K562 (cell line): ENCODE data around the gene STEAP2. TPM values are rescaled to one million over a fixed set of nuclear protein-coding genes. Genes with fewer than 3 reads are reported as not detected.

ENCODE experiments used
- ATAC-seq: fragments of 200-7000 bp; cut with Tn5 transposase; 3 replicates; pipeline ENCODE4 v1.9.1; 2020; ENCODE audit warnings: moderate library complexity
- BruUV-seq: library from RNA; stranded (reverse); fragments of 400-500 nt; replicated peaks from 2 replicates; lab custom pipeline; 2021; lab: Mats Ljungman, UMichigan
- CTCF ChIA-PET: fragments of 300-600 bp; formaldehyde crosslinking; extraction: SDS; loops from one replicate; lab custom pipeline; 2021; ENCODE audit warnings: low intra/inter-chr PET ratio; lab: Yijun Ruan, JAX
- POLR2A ChIA-PET: fragments of 300-600, 350-650 bp; sonication (Branson Sonifier 250); formaldehyde crosslinking; extraction: SDS; loops from one replicate; lab custom pipeline; 2021; ENCODE audit warnings: antibody characterized with exemption, inconsistent platforms; lab: Yijun Ruan, JAX
- DNase-seq, 4 experiments: peaks; one replicate each; pipeline versions ENCODE4 v3.0.0 to v3.0.0-alpha.2; 2011 to 2018; ENCODE audit warnings: low spot score in 3 of 4, mixed read lengths in 3 of 4; ENCODE audit errors: extremely low read depth in 1 of 4
- FAIRE-seq: peaks from 2 replicates; lab custom pipeline; 2011; peaks lifted over from hg19 to GRCh38; lab: Jason Lieb, UNC
- H2AFZ ChIP-seq: 2 replicates; pipeline ENCODE4 v1.6.0; 2011; ENCODE audit warnings: low read depth, low read length, control low read depth, inconsistent platforms
- H3K27ac ChIP-seq: fragments of 200-600 bp; 3 replicates; pipeline ENCODE4 v1.8.0; 2011; ENCODE audit warnings: low read depth, mild to moderate bottlenecking, control low read depth, inconsistent platforms, low read length, moderate library complexity, mixed read lengths; ENCODE audit errors: extremely low read depth
- H3K27me3 ChIP-seq, 2 experiments: fragments of 300-600 bp in 1 of 2; 2 replicates in 1 of 2; 3 replicates in 1 of 2; pipeline versions ENCODE4 v1.6.0 to v1.8.0; 2011; ENCODE audit warnings: inconsistent platforms in 2 of 2, low read length in 2 of 2, mild to moderate bottlenecking in 1 of 2, mixed read lengths in 1 of 2, moderate library complexity in 1 of 2; ENCODE audit not compliant: control insufficient read depth in 2 of 2, insufficient read depth in 2 of 2
- H3K36me3 ChIP-seq: fragments of 300-600 bp; 3 replicates; pipeline ENCODE4 v1.8.0; 2011; ENCODE audit warnings: mild to moderate bottlenecking, low read length, inconsistent platforms; ENCODE audit not compliant: control insufficient read depth, insufficient read depth
- H3K4me1 ChIP-seq, 2 experiments: fragments of 200-600 bp in 1 of 2; replicated peaks in 1 of 2; 2 replicates in 1 of 2; 3 replicates in 1 of 2; pipeline versions ENCODE4 v1.5.1 to v1.8.0; 2011; ENCODE audit warnings: inconsistent platforms in 2 of 2, low read length in 2 of 2, mild to moderate bottlenecking in 1 of 2, mixed read lengths in 1 of 2, moderate library complexity in 1 of 2; ENCODE audit not compliant: control insufficient read depth in 2 of 2, insufficient read depth in 2 of 2
- H3K4me2 ChIP-seq: 2 replicates; pipeline ENCODE4 v1.6.1; 2011; ENCODE audit warnings: low read length, control low read depth, inconsistent platforms, mixed read lengths; ENCODE audit not compliant: insufficient read depth
- H3K4me3 ChIP-seq: fragments of 200-600 bp; sonication (generic), shearing (Covaris generic); 2 replicates; pipeline ENCODE4 v1.5.1; 2016; ENCODE audit warnings: control low read depth, inconsistent platforms
- H3K79me2 ChIP-seq: fragments of 200-600 bp; 3 replicates; pipeline ENCODE4 v1.8.0; 2011; ENCODE audit warnings: low read length, inconsistent platforms; ENCODE audit not compliant: control insufficient read depth, insufficient read depth
- H3K9ac ChIP-seq, 2 experiments: 2 replicates each; pipeline versions ENCODE4 v1.6.0 to v1.6.1; 2011; ENCODE audit warnings: low read depth in 2 of 2, low read length in 2 of 2, control low read depth in 1 of 2, inconsistent platforms in 1 of 2, mild to moderate bottlenecking in 1 of 2, mixed read lengths in 1 of 2; ENCODE audit not compliant: insufficient read depth in 1 of 2
- H3K9me1 ChIP-seq: one replicate; pipeline ENCODE4 v1.6.0; 2011; ENCODE audit warnings: inconsistent platforms, mild to moderate bottlenecking, low read length, moderate library complexity; ENCODE audit not compliant: control insufficient read depth, insufficient read depth
- H3K9me3 ChIP-seq: replicated peaks from 2 replicates; pipeline ENCODE4 v1.5.1; 2011; ENCODE audit warnings: low read depth, low read length, inconsistent platforms; ENCODE audit not compliant: control insufficient read depth, insufficient read depth
- H4K20me1 ChIP-seq: replicated peaks from 2 replicates; pipeline ENCODE4 v1.6.1; 2011; ENCODE audit warnings: low read length, inconsistent platforms, mixed read lengths; ENCODE audit not compliant: control insufficient read depth, insufficient read depth
- ARID1B ChIP-seq: fragments of 450-650 bp; IDR thresholded peaks from 2 replicates; pipeline ENCODE4 v1.6.1; 2016; ENCODE audit warnings: antibody characterized with exemption, mild to moderate bottlenecking, inconsistent platforms
- ATF1 ChIP-seq, 2 experiments: fragments of 450-650 bp in 1 of 2; IDR thresholded peaks; 2 replicates each; pipeline ENCODE4 v1.6.1; 2016; ENCODE audit warnings: missing compliant biosample characterization in 1 of 2, missing genetic modification characterization in 1 of 2
- GATAD2A ChIP-seq: fragments of 450-650 bp; IDR thresholded peaks from 2 replicates; pipeline ENCODE4 v1.6.1; 2017
- HMBOX1 ChIP-seq: sonication (generic); IDR thresholded peaks from 2 replicates; pipeline ENCODE4 v1.6.1; 2016
- ILF3 ChIP-seq: fragments of 450-650 bp; IDR thresholded peaks from 2 replicates; pipeline ENCODE4 v1.6.1; 2018; ENCODE audit warnings: antibody characterized with exemption, mild to moderate bottlenecking, moderate library complexity, borderline replicate concordance
- MTA3 ChIP-seq: fragments of 450-650 bp; formaldehyde crosslinking; IDR thresholded peaks from 2 replicates; pipeline ENCODE4 v1.6.1; 2017; ENCODE audit warnings: mild to moderate bottlenecking, borderline replicate concordance
- NCOR1 ChIP-seq: fragments of 450-650 bp; IDR thresholded peaks from 2 replicates; pipeline ENCODE4 v1.6.1; 2016; ENCODE audit warnings: mild to moderate bottlenecking, moderate library complexity
- PTBP1 ChIP-seq: fragments of 200-400 bp; formaldehyde crosslinking; IDR thresholded peaks from 2 replicates; pipeline ENCODE4 v1.6.1; 2017; ENCODE audit warnings: low read depth, low read length
- TFAP4 ChIP-seq: sonication (generic); formaldehyde crosslinking; IDR thresholded peaks from 2 replicates; pipeline ENCODE4 v1.8.0; 2022; ENCODE audit warnings: missing genetic modification reagents, mild to moderate bottlenecking, moderate library complexity, borderline replicate concordance
- TRIM25 ChIP-seq: fragments of 450-650 bp; IDR thresholded peaks from 2 replicates; pipeline ENCODE4 v1.7.0; 2016; ENCODE audit warnings: borderline replicate concordance
- ZNF354B ChIP-seq: fragments of 250-450 bp; sonication (Bioruptor Pico); IDR thresholded peaks from 2 replicates; pipeline ENCODE4 v1.4.0; 2020
- WGBS: fragments of 100-300 bp; shearing (Covaris generic); methylation state at CpG from one replicate; pipeline ENCODE4 v1.1.6; 2016; ENCODE audit warnings: low coverage, mixed read lengths; ENCODE audit not compliant: insufficient coverage; ENCODE audit errors: missing lambda C conversion rate; 5-methylcytosine and 5-hydroxymethylcytosine counted together
- in situ Hi-C: fragments of 300-500 bp; cut with MboI; formaldehyde crosslinking; loops from 4 replicates; pipeline ENCODE4 v1.15.0; 2018; ENCODE audit warnings: inconsistent platforms, mixed read lengths
- intact Hi-C: fragments of 100-400 bp; cut with micrococcal nuclease; formaldehyde crosslinking; loops from 2 replicates; pipeline ENCODE4 v1.14.2; 2022
- polyA plus RNA-seq, 8 experiments: library from polyadenylated mRNA; depleted of rRNA in 4 of 8; stranded (reverse) in 5 of 8; unstranded in 3 of 8; fragments of >200 nt; fragmentation: Nextera tagmentation in 2 of 8; fragmentation: Illumina TruSeq in 1 of 8; extraction: Ambion mirVana in 2 of 8; extraction: Trizol in 1 of 8; gene quantifications; 2 replicates each; pipeline versions ENCODE4 v1.2.1 to v1.2.3, GENCODE V29; 2011 to 2014; ENCODE audit warnings: inconsistent platforms in 1 of 8, missing spikeins in 1 of 8
- total RNA-seq, 7 experiments: library from RNA; depleted of rRNA in 6 of 7; stranded (reverse); fragments of >200 nt in 6 of 7; fragmentation: Illumina TruSeq in 2 of 7; extraction: Trizol in 2 of 7; gene quantifications; 2 replicates each; pipeline versions ENCODE4 v1.2.1 to v1.2.3, GENCODE V29; 2011 to 2021; ENCODE audit warnings: low replicate concordance in 1 of 7

Gene STEAP2
- total and polyA plus RNA-seq, 9 of the 15 experiments (the other 6 are each of a cell fraction or from before 2014, with no cell fraction given) = 0.02 to 0.03 TPM; not detected in 7

GRCh38 chr7:90246171-90246570 lies 34.6 kb downstream of the STEAP2 start:
- H2AFZ ChIP-seq = peak overlapping the region; percentile 95
- no peak overlapping the region for H3K27ac ChIP-seq
- no peaks in the 10 kb centered on the region for H3K9me1 ChIP-seq
- FAIRE-seq (no peak), ATAC-seq (no peak), DNase-seq (no peak)
- no peaks in the 10 kb centered on the region for H3K79me2 ChIP-seq
- BruUV-seq = no TSS peak
- TF ChIP-seq MTA3 (no peak), TFAP4 (CRISPR knock-in tag) (no peak), PTBP1 (no peak), TRIM25 (no peak), NCOR1 (no peak), ZNF354B (no peak), GATAD2A (no peak), ILF3 (no peak), ARID1B (no peak), HMBOX1 (no peak), ATF1 (CRISPR knock-in tag; IDR thresholded peaks at IDR 0.05) (no peak), ATF1 (tag; IDR thresholded peaks at IDR 0.05) (no peak)
- no peaks in the 10 kb centered on the region for H3K9me3 ChIP-seq
- H3K27me3 ChIP-seq = no peaks in the 10 kb centered on the region; a peak in 1 of 5 replicates
- H4K20me1 ChIP-seq = no peaks in the 10 kb centered on the region
- WGBS = 30% methylated on average over 9 of the region's 9 CpGs
- intact Hi-C loops (loop anchor here (5.0 kb wide), 1 partner anchor 156 kb away; the partner anchor contains the start of gene CLDN12), in situ Hi-C loops (no loop called here)
- peak overlapping the region; percentile 67 for H3K4me3 ChIP-seq
- peaks cover 4 to 9% of the 10 kb centered on the region in 2 experiments; a peak in 3 of 5 replicates for H3K4me1 ChIP-seq
- no peak overlapping the region for H3K9ac ChIP-seq
- no peak overlapping the region; the same call in 1 of the 2 replicates for H3K4me2 ChIP-seq
- POLR2A ChIA-PET = no interaction called here
- H3K36me3 ChIP-seq = no peaks in the 10 kb centered on the region
- CTCF ChIA-PET = no interaction called here
